ENCODE measurements around the gene ASIP.

Gene ASIP

DNA sequence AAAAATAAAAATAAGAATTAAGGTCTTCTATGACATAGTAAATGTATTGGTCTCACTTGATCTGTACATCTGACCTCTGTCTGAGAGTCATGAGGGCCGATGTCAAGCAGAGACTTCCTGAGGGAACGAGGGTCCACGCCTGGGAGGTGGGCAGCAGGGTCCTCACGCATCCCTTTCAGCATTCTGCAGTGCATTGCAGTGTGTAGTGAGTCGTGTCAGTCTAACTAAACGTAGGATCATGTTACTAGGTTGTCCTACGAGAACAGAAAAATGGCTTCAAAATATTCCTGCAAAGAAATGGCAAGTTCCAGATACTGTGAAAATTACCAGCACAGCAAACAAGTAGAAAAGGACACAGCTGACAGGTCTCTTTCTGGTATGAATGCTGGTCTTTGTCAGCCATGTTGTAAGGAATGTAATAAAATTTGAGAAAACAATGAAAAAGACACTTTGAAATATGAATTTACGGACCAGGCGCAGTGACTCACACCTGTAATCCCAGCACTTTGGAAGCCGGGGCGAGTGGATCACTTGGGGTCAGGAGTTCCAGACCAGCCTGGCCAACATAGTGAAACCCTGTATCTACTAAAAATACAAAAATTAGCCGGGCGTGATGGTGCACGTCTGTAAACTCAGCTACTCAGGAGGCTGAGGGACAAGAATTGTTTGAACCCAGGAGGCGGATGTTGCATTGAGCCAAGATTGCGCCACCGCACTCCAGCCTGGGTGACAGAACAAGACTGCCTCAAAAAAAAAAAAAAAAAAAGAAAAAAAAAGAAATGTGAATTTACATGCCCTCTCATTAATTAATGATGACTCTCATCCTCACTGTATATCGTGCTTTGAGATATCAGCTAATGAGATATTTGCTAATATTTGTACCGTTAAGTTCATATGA lies 64.4 kb downstream of the ASIP start:
- H3K4me1 ChIP-seq (ENCODE audit: low read length), result peaks cover 15% of the 10 kb centered on the region
- H3K4me3 ChIP-seq (ENCODE audit: low read length), result no peak overlapping the region
- DNase-seq, result no peak
- H3K9ac ChIP-seq (ENCODE audit: low read length), result no peak overlapping the region
- H4K20me1 ChIP-seq (ENCODE audit: insufficient read depth, low read length), result no peaks in the 10 kb centered on the region
- no peak overlapping the region for H3K4me2 ChIP-seq (ENCODE audit: low read depth, low read length)
- H3K9me3 ChIP-seq (replicated peaks; ENCODE audit: insufficient read depth, low read length), result no peaks in the 10 kb centered on the region
- H3K36me3 ChIP-seq (replicated peaks; ENCODE audit: insufficient read depth, low read length), result no peaks in the 10 kb centered on the region
- peaks cover 22% of the 10 kb centered on the region for H3K79me2 ChIP-seq (ENCODE audit: low read length)
- H3K27ac ChIP-seq (ENCODE audit: low read length), result no peak overlapping the region
- H3K27me3 ChIP-seq (replicated peaks; ENCODE audit: insufficient read depth, low read length), result no peaks in the 10 kb centered on the region
- no peak overlapping the region for H2AFZ ChIP-seq (ENCODE audit: low read length)
- no peaks in the 10 kb centered on the region for H3K9me2 ChIP-seq (replicated peaks; ENCODE audit: insufficient read depth, low read length)
- no peaks in the 10 kb centered on the region for H3F3A ChIP-seq (ENCODE audit: insufficient read depth, low read length)
- TF ChIP-seq EZH2 (optimal IDR thresholded peaks at IDR 0.05; ENCODE audit: low read depth, low read length) (no peak), EZH2phosphoT487 (IDR thresholded peaks at IDR 0.05; ENCODE audit: low read length) (no peak)
- TF ChIP-seq, protein P1, sequence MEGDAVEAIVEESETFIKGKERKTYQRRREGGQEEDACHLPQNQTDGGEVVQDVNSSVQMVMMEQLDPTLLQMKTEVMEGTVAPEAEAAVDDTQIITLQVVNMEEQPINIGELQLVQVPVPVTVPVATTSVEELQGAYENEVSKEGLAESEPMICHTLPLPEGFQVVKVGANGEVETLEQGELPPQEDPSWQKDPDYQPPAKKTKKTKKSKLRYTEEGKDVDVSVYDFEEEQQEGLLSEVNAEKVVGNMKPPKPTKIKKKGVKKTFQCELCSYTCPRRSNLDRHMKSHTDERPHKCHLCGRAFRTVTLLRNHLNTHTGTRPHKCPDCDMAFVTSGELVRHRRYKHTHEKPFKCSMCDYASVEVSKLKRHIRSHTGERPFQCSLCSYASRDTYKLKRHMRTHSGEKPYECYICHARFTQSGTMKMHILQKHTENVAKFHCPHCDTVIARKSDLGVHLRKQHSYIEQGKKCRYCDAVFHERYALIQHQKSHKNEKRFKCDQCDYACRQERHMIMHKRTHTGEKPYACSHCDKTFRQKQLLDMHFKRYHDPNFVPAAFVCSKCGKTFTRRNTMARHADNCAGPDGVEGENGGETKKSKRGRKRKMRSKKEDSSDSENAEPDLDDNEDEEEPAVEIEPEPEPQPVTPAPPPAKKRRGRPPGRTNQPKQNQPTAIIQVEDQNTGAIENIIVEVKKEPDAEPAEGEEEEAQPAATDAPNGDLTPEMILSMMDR (IDR thresholded peaks at IDR 0.05; ENCODE audit: low read length), result no peak

DNA sequence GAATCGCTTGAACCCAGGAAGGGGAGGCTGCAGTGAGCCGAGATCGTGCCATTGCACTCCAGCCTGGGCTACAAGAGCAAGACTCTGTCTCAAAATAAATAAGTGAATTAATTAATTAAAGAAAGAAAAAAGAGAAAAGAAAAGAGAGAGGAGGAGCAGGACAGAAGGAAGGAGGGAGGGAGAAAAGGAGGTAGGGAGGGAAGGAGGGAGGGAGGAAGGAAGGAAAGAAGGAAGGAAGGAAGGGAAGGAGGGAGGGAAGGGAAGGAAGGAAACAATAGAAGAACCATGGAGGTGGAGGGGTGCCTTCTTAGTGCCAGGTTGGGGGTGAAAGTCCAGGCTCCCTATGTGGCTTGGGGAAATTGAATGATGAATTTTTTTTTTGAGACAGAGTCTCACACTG lies 68.5 kb downstream of the ASIP start:
- H3K36me3 ChIP-seq (replicated peaks; ENCODE audit: insufficient read depth, low read length), result no peaks in the 10 kb centered on the region
- DNase-seq, result no peak
- no peak overlapping the region for H2AFZ ChIP-seq (ENCODE audit: low read length)
- H3K27me3 ChIP-seq (replicated peaks; ENCODE audit: insufficient read depth, low read length), result no peaks in the 10 kb centered on the region; the same call in 1 of the 2 replicates
- no peak overlapping the region for H3K4me3 ChIP-seq (ENCODE audit: low read length)
- no peak overlapping the region for H3K4me2 ChIP-seq (ENCODE audit: low read depth, low read length)
- no peaks in the 10 kb centered on the region for H3K79me2 ChIP-seq (ENCODE audit: low read length)
- no peaks in the 10 kb centered on the region for H3F3A ChIP-seq (ENCODE audit: insufficient read depth, low read length)
- H3K9me2 ChIP-seq (replicated peaks; ENCODE audit: insufficient read depth, low read length), result no peaks in the 10 kb centered on the region
- peaks cover 7% of the 10 kb centered on the region for H3K4me1 ChIP-seq (ENCODE audit: low read length)
- TF ChIP-seq EZH2phosphoT487 (IDR thresholded peaks at IDR 0.05; ENCODE audit: low read length) (no peak), EZH2 (optimal IDR thresholded peaks at IDR 0.05; ENCODE audit: low read depth, low read length) (no peak)
- TF ChIP-seq, protein P1 (IDR thresholded peaks at IDR 0.05; ENCODE audit: low read length), result no peak
- H3K27ac ChIP-seq (ENCODE audit: low read length), result no peak overlapping the region
- no peaks in the 10 kb centered on the region for H3K9me3 ChIP-seq (replicated peaks; ENCODE audit: insufficient read depth, low read length)
- no peak overlapping the region for H3K9ac ChIP-seq (ENCODE audit: low read length)
- H4K20me1 ChIP-seq (ENCODE audit: insufficient read depth, low read length), result no peaks in the 10 kb centered on the region

DNA sequence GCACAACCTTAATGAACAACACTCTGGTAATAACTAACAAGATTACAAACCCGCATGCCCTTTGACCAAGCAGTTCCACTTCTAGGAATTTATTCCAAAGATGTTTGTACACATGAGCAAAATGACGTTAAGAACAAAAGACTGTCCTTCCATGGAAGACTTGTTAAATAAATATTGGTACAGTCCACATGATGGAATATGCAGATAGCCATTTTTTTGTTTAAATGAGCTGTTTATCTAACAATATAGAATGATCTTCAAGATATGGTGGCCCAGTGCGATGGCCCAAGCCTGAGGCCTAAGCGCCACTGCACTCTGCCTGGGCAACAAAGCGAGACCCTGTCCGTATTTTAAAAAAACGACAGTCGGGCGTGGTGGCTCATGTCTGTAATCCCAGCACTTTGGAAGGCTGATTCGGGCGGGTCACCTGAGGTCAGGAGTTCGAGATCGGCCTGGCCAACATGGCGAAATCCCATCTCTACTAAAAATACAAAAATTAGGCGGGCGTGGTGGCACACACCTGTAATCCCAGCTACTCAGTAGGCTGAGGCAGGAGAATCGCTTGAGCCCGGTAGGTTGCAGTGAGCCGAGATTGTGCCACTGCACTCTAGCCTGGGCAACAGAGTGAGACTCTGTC lies 69.4 kb downstream of the ASIP start:
- H3K36me3 ChIP-seq (replicated peaks; ENCODE audit: insufficient read depth, low read length), result no peaks in the 10 kb centered on the region
- H3K4me3 ChIP-seq (ENCODE audit: low read length), result no peak overlapping the region
- no peak overlapping the region for H2AFZ ChIP-seq (ENCODE audit: low read length)
- H3K4me1 ChIP-seq (ENCODE audit: low read length), result peaks cover 7% of the 10 kb centered on the region
- H3K79me2 ChIP-seq (ENCODE audit: low read length), result no peaks in the 10 kb centered on the region
- no peak for TF ChIP-seq EZH2phosphoT487 (IDR thresholded peaks at IDR 0.05; ENCODE audit: low read length)
- TF ChIP-seq EZH2 (optimal IDR thresholded peaks at IDR 0.05; ENCODE audit: low read depth, low read length), result no peak
- TF ChIP-seq, protein P1 (IDR thresholded peaks at IDR 0.05; ENCODE audit: low read length), result no peak
- H3K27ac ChIP-seq (ENCODE audit: low read length), result no peak overlapping the region
- no peaks in the 10 kb centered on the region for H4K20me1 ChIP-seq (ENCODE audit: insufficient read depth, low read length)
- DNase-seq, result no peak
- no peaks in the 10 kb centered on the region; the same call in 1 of the 2 replicates for H3K27me3 ChIP-seq (replicated peaks; ENCODE audit: insufficient read depth, low read length)
- no peaks in the 10 kb centered on the region for H3K9me3 ChIP-seq (replicated peaks; ENCODE audit: insufficient read depth, low read length)
- H3K9ac ChIP-seq (ENCODE audit: low read length), result no peak overlapping the region
- no peaks in the 10 kb centered on the region for H3F3A ChIP-seq (ENCODE audit: insufficient read depth, low read length)
- no peaks in the 10 kb centered on the region for H3K9me2 ChIP-seq (replicated peaks; ENCODE audit: insufficient read depth, low read length)
- H3K4me2 ChIP-seq (ENCODE audit: low read depth, low read length), result no peak overlapping the region
